Natural killer cell (primary cell): Measurements from ENCODE around the gene AK2. TPM values are rescaled to one million over a fixed set of nuclear protein-coding genes. Genes with fewer than 3 reads are reported as not detected.

Experiments used
- ATAC-seq, 3 donors: fragments of 150-1000 bp in 2 of 3; fragments of 200-7000 bp in 1 of 3; cut with Tn5 transposase; 1 replicate in 1 of 3; 2 replicates in 2 of 3; pipeline ENCODE4 v1.10.0; 2021; ENCODE audit warnings: mild to moderate bottlenecking in 2 of 3, moderate library complexity in 2 of 3
- DNase-seq, 2 donors: peaks; one replicate each; pipeline versions ENCODE4 v3.0.0 to v3.0.0-alpha.2; 2013 to 2021; ENCODE audit warnings: mixed read lengths in 1 of 2
- H3K27ac ChIP-seq: one replicate; pipeline ENCODE4 v1.5.1; 2013; ENCODE audit warnings: mild to moderate bottlenecking, low read length
- H3K27me3 ChIP-seq: one replicate; pipeline ENCODE4 v1.6.1; 2013; ENCODE audit warnings: low read length; ENCODE audit not compliant: control insufficient read depth, insufficient read depth
- H3K36me3 ChIP-seq: one replicate; pipeline ENCODE4 v1.6.1; 2013; ENCODE audit warnings: low read length; ENCODE audit not compliant: control insufficient read depth, insufficient read depth
- H3K4me1 ChIP-seq: one replicate; pipeline ENCODE4 v1.6.1; 2013; ENCODE audit warnings: low read length; ENCODE audit not compliant: control insufficient read depth, insufficient read depth
- H3K4me3 ChIP-seq: one replicate; pipeline ENCODE4 v1.5.1; 2013; ENCODE audit warnings: low read length
- H3K9me3 ChIP-seq: one replicate; pipeline ENCODE4 v1.6.1; 2013; ENCODE audit warnings: low read length; ENCODE audit not compliant: control insufficient read depth, insufficient read depth
- H3K27ac Mint-ChIP-seq, 2 donors: one replicate each; pipeline ENCODE4 v1.8.0; 2022; ENCODE audit warnings: mild to moderate bottlenecking in 2 of 2, mixed read lengths in 2 of 2, moderate library complexity in 1 of 2
- H3K27me3 Mint-ChIP-seq, 2 donors: one replicate each; pipeline ENCODE4 v1.8.0; 2022; ENCODE audit warnings: low read depth in 2 of 2, mixed read lengths in 2 of 2
- H3K36me3 Mint-ChIP-seq: one replicate; pipeline ENCODE4 v1.8.0; 2022; ENCODE audit warnings: mixed read lengths
- H3K4me1 Mint-ChIP-seq, 2 donors: one replicate each; pipeline ENCODE4 v1.8.0; 2022; ENCODE audit warnings: mixed read lengths in 2 of 2
- H3K4me3 Mint-ChIP-seq: one replicate; pipeline ENCODE4 v1.8.0; 2022; ENCODE audit warnings: mild to moderate bottlenecking, moderate library complexity, mixed read lengths
- H3K9me3 Mint-ChIP-seq, 2 donors: one replicate each; pipeline ENCODE4 v1.8.0; 2022; ENCODE audit warnings: mixed read lengths in 2 of 2
- WGBS: methylation state at CpG from one replicate; pipeline ENCODE4 v1.1.7; 2013; ENCODE audit warnings: missing lambda C conversion rate; ENCODE audit not compliant: insufficient coverage; 5-methylcytosine and 5-hydroxymethylcytosine counted together
- intact Hi-C: fragments of 100-400 bp; cut with micrococcal nuclease; formaldehyde crosslinking; loops from one replicate; pipeline ENCODE4 v1.14.2; 2022
- total RNA-seq, 4 donors: library from RNA; stranded (reverse); fragments of 120-200 nt in 1 of 4; gene quantifications; one replicate each; pipeline versions ENCODE4 v1.2.3 to v1.2.4, GENCODE V29; 2013 to 2022
- TF ChIP-seq, protein P1 (sequence below): fragments of 200-600 bp; IDR thresholded peaks from one replicate; pipeline ENCODE4 v1.8.0; 2022; ENCODE audit warnings: antibody characterized with exemption

AK2 gene
- total RNA-seq, 3 donors from 2014 or later (not counting 1 experiment from before 2014, with no cell fraction given) = 64.8 to 94.0 (median 67.1) TPM

DNA sequence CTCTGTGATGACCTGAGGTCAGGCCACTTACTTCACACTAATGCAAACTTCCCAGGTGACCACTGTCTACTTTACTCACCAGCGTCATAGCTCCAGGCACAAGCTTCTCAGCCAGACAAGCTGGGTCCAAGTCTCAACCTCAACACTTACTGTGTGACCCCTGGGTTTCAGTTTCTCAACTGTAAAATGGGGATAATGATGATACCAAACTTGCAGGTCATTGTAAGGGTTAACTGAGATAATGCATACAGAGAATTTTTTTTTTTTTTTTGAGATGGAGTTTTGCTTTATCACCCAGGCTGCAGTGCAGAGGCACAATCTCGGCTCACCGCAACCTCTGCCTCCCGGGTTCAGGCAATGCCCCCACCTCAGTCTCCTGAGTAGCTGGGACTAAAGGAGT, 34.7 kb downstream of the AK2 start:
- Mint-ChIP-seq H3K27ac (no peak overlapping the region), H3K4me3 (no peak overlapping the region), H3K4me1 (peaks cover 8 to 29% of the 10 kb centered on the region in 2 donors), H3K9me3 (no peaks in the 10 kb centered on the region), H3K27me3 (no peaks in the 10 kb centered on the region), H3K36me3 (no peaks in the 10 kb centered on the region)
- Histone ChIP-seq H3K4me3 (no peak overlapping the region), H3K4me1 (peaks cover 9% of the 10 kb centered on the region), H3K27ac (no peak overlapping the region), H3K36me3 (no peaks in the 10 kb centered on the region), H3K9me3 (no peaks in the 10 kb centered on the region), H3K27me3 (no peaks in the 10 kb centered on the region)
- no peak for ATAC-seq
- intact Hi-C loops = loop anchor here (5.0 kb wide), 1 partner anchor 70 kb away; no protein-coding TSS in a partner anchor
- TF ChIP-seq, protein P1, sequence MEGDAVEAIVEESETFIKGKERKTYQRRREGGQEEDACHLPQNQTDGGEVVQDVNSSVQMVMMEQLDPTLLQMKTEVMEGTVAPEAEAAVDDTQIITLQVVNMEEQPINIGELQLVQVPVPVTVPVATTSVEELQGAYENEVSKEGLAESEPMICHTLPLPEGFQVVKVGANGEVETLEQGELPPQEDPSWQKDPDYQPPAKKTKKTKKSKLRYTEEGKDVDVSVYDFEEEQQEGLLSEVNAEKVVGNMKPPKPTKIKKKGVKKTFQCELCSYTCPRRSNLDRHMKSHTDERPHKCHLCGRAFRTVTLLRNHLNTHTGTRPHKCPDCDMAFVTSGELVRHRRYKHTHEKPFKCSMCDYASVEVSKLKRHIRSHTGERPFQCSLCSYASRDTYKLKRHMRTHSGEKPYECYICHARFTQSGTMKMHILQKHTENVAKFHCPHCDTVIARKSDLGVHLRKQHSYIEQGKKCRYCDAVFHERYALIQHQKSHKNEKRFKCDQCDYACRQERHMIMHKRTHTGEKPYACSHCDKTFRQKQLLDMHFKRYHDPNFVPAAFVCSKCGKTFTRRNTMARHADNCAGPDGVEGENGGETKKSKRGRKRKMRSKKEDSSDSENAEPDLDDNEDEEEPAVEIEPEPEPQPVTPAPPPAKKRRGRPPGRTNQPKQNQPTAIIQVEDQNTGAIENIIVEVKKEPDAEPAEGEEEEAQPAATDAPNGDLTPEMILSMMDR = no peak
- no peak for DNase-seq
- 95% methylated on average over 4 of the region's 4 CpGs for WGBS

DNA sequence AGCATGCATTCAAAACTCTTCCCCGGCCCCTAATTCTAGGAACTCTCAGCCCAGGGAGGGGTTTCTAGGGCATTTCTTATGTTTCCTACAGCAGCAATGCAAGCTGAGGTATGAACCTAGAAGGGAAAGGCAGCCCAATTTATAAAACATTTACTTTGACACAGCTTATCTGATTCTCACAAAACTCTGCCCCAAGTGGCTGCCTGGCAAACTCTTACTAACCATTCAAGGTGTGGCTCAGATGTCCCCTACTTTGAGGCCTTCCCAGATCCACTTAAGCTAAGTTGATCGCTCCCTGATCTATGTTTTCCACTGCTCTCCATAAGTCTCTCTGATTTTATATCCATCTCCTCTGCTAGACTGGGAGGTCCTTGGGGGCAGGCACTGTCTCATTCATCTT, 35.4 kb downstream of the AK2 start:
- TF ChIP-seq, protein P1 = no peak
- intact Hi-C loops = loop anchor here (5.0 kb wide), 1 partner anchor 69 kb away; no protein-coding TSS in a partner anchor
- 93% methylated on average over 2 of the region's 2 CpGs for WGBS

DNA sequence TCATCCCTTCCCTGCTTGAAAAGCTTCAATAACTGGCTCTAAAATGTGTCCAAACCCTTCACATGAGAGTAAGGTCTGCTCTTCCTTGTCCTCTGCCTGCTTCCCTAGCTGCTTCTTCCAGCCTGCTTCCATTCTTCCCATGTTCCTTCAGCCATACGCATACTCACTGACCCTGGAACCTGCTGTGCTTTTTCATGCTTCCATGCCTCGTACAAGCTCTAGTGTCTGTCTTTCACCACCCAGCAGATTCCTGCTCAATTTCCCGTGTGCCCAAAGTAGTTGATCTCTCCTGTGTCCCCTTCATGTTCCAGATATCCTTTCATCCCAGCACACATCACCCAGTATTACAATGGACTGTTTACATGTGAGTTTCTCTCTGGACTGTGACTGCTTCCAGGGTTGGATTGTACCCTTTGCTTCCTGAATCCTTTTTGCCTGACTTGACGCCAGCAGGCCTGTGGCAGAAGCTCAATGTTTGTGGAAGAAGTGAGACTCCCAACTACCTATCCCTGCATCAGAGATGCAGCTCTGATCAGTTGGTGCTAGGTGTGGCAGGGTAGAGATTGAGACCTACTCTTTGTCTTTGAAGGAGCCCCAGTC, 36.2 kb downstream of the AK2 start:
- peaks cover 8 to 29% of the 10 kb centered on the region in 2 donors for H3K4me1 Mint-ChIP-seq
- no peak for ATAC-seq
- no peaks in the 10 kb centered on the region for H3K27me3 Mint-ChIP-seq
- H3K9me3 ChIP-seq = no peaks in the 10 kb centered on the region
- intact Hi-C loops = loop anchor here (5.0 kb wide), 1 partner anchor 68 kb away; no protein-coding TSS in a partner anchor
- no peak overlapping the region for H3K27ac ChIP-seq
- H3K27me3 ChIP-seq = no peaks in the 10 kb centered on the region
- DNase-seq = no peak
- 92% methylated on average over 4 of the region's 4 CpGs for WGBS
- H3K4me1 ChIP-seq = peaks cover 9% of the 10 kb centered on the region
- peak overlapping the region in 1 of 2 donors; percentile 15 for H3K27ac Mint-ChIP-seq
- H3K4me3 Mint-ChIP-seq = no peak overlapping the region
- H3K36me3 Mint-ChIP-seq = no peaks in the 10 kb centered on the region
- H3K9me3 Mint-ChIP-seq = no peaks in the 10 kb centered on the region
- no peak overlapping the region for H3K4me3 ChIP-seq
- TF ChIP-seq, protein P1 = no peak
- H3K36me3 ChIP-seq = no peaks in the 10 kb centered on the region

More for the DNA sequence above, 35.4 kb downstream of the AK2 start:
- peaks cover 9% of the 10 kb centered on the region for H3K4me1 ChIP-seq
- no peak overlapping the region for H3K4me3 Mint-ChIP-seq
- no peak overlapping the region for H3K27ac Mint-ChIP-seq
- H3K36me3 ChIP-seq = no peaks in the 10 kb centered on the region
- H3K4me1 Mint-ChIP-seq = peaks cover 8 to 29% of the 10 kb centered on the region in 2 donors
- no peaks in the 10 kb centered on the region for H3K9me3 Mint-ChIP-seq
- DNase-seq (peak in 1 of 2 donors; percentile 34), ATAC-seq (no peak)
- H3K9me3 ChIP-seq = no peaks in the 10 kb centered on the region
- H3K27ac ChIP-seq = no peak overlapping the region
- H3K4me3 ChIP-seq = no peak overlapping the region
- no peaks in the 10 kb centered on the region for H3K27me3 ChIP-seq
- H3K36me3 Mint-ChIP-seq = no peaks in the 10 kb centered on the region
- H3K27me3 Mint-ChIP-seq = no peaks in the 10 kb centered on the region

DNA sequence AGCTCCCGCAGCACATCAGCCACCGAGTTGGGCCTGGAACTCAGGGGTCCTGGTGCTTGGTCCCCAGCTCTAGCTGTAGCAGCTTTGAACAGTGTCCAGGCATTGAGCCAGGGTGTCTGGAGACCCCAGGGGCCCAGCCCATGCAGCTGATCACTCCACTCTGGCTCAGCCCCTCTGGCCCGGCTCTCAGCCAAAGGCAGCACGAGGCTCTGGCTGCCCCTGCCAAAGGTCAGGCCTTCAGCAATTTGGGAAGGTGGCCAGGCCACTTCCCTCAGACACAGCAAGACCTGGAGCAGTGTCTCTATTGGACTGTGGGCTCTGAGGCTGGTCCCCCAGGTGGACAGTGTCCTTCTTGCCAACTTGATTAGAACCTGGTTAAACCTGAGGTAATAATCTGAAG, 37.7 kb downstream of the AK2 start:
- Mint-ChIP-seq H3K27me3 (no peaks in the 10 kb centered on the region), H3K36me3 (no peaks in the 10 kb centered on the region), H3K4me1 (peaks cover 12 to 29% of the 10 kb centered on the region in 2 donors), H3K27ac (no peak overlapping the region), H3K9me3 (no peaks in the 10 kb centered on the region), H3K4me3 (no peak overlapping the region)
- no peaks in the 10 kb centered on the region for H3K27me3 ChIP-seq
- no peak for ATAC-seq
- H3K36me3 ChIP-seq = no peaks in the 10 kb centered on the region
- TF ChIP-seq, protein P1 = no peak
- peaks cover 9% of the 10 kb centered on the region for H3K4me1 ChIP-seq
- intact Hi-C loops = no loop called here
- DNase-seq = no peak
- no peak overlapping the region for H3K27ac ChIP-seq
- H3K4me3 ChIP-seq = no peak overlapping the region
- H3K9me3 ChIP-seq = no peaks in the 10 kb centered on the region
- WGBS = 94% methylated on average over 4 of the region's 4 CpGs
